Prostate gland (tissue), 2 donors: ENCODE measurements around the gene PRRT3. TPM values are rescaled to one million over a fixed set of nuclear protein-coding genes. Genes with fewer than 3 reads are reported as not detected.
"Not testable (repeated sequence)": the region's sequence is repeated elsewhere in the genome, so short reads cannot be mapped to it uniquely, and the experiment has no call there.

Experiments
- DNase-seq: peaks from one replicate; pipeline ENCODE4 v3.0.0-alpha.2; 2019; ENCODE audit warnings: low spot score
- H3K27ac ChIP-seq, 2 donors: fragments of 200-600 bp; sonication (generic); 2 replicates each; pipeline ENCODE4 v1.5.1; 2017 to 2019
- H3K27me3 ChIP-seq: fragments of 200-600 bp; sonication (generic); replicated peaks from 2 replicates; pipeline ENCODE4 v1.5.1; 2019; ENCODE audit not compliant: insufficient read depth
- H3K36me3 ChIP-seq, 2 donors: fragments of 200-600 bp; sonication (generic); 1 replicate in 1 of 2; 2 replicates in 1 of 2; pipeline versions ENCODE4 v1.5.1 to v1.8.1; 2017 to 2019
- H3K4me1 ChIP-seq: fragments of 200-600 bp; sonication (generic); replicated peaks from 2 replicates; pipeline ENCODE4 v1.5.1; 2019
- H3K4me3 ChIP-seq, 2 donors: fragments of 200-600 bp; sonication (generic); 2 replicates each; pipeline ENCODE4 v1.5.1; 2017 to 2019
- H3K9me3 ChIP-seq: fragments of 200-600 bp; sonication (generic); 2 replicates; pipeline ENCODE4 v1.5.1; 2017
- CTCF ChIP-seq, 4 experiments: fragments of 200-600 bp in 2 of 4; fragments of 450-650 bp in 2 of 4; sonication (generic) in 2 of 4; IDR thresholded peaks; 1 replicate in 3 of 4; 2 replicates in 1 of 4; pipeline ENCODE4 v1.5.1; 2016 to 2019; ENCODE audit warnings: antibody characterized with exemption in 4 of 4, mild to moderate bottlenecking in 2 of 4, moderate library complexity in 2 of 4
- POLR2A ChIP-seq: fragments of 450-650 bp; IDR thresholded peaks from one replicate; pipeline ENCODE4 v1.6.1; 2016; ENCODE audit warnings: antibody characterized with exemption, mild to moderate bottlenecking
- POLR2AphosphoS5 ChIP-seq: sonication (generic); formaldehyde crosslinking; IDR thresholded peaks from one replicate; pipeline ENCODE4 v1.6.1; 2017; ENCODE audit warnings: antibody characterized with exemption
- WGBS: methylation state at CpG from one replicate; pipeline ENCODE4 v1.1.5; 2018; 5-methylcytosine and 5-hydroxymethylcytosine counted together
- intact Hi-C: fragments of 100-400 bp; cut with DNase I; formaldehyde crosslinking; loops from one replicate; pipeline ENCODE4 v1.14.2; 2022
- total RNA-seq, 2 donors: library from RNA; depleted of rRNA; stranded (reverse); fragments of >200 nt; gene quantifications; one replicate each; pipeline ENCODE4 v1.1.0, GENCODE V29; 2016

Gene PRRT3
- total RNA-seq, 2 donors from 2014 or later = 8.9 to 10.1 TPM

DNA sequence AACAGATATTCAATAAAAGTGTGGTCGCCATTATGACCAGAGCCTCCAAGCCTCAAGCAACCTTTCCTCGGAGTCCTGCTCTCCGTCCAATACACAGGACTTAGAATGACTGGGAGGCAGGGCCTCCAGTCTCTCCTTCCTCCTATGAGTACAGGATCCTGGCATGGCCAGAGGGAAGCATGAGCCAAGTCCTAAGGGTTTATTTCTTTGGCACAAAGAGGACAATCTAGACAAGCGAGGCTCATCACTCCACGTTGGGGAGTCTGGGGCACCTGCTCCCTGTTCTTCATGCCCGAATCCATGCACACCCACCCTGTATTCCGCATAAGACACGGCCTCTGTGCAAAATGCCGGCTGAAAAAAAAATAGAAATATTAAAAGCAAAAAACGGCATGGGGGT, 6.8 kb downstream of the PRRT3 start:
- intact Hi-C loops = loop anchor here (10.0 kb wide), 2 partner anchors 169 to 279 kb away; partner anchors contain the start of gene BRK1
- 74% methylated on average over 10 of the region's 10 CpGs for WGBS
- no peak overlapping the region for H3K27ac ChIP-seq

GRCh38 chr3:9944271-9944670, 7.9 kb downstream of the PRRT3 start:
- Histone ChIP-seq H3K4me1 (no peaks in the 10 kb centered on the region), H3K36me3 (no peaks in the 10 kb centered on the region), H3K27ac (no peak overlapping the region), H3K9me3 (no peaks in the 10 kb centered on the region), H3K27me3 (no peaks in the 10 kb centered on the region), H3K4me3 (no peak overlapping the region)
- TF ChIP-seq POLR2AphosphoS5 (no peak), POLR2A (no peak), CTCF (IDR thresholded peaks at IDR 0.05) (no peak)
- no peak for DNase-seq
- 91% methylated on average over 11 of the region's 11 CpGs for WGBS
- intact Hi-C loops = loop anchor here (10.0 kb wide), 2 partner anchors 171 to 281 kb away; partner anchors contain the start of gene BRK1

More for the DNA sequence above, 6.8 kb downstream of the PRRT3 start:
- H3K9me3 ChIP-seq = no peaks in the 10 kb centered on the region
- no peaks in the 10 kb centered on the region for H3K27me3 ChIP-seq
- H3K4me1 ChIP-seq = no peaks in the 10 kb centered on the region
- H3K36me3 ChIP-seq = no peaks in the 10 kb centered on the region
- H3K4me3 ChIP-seq = no peak overlapping the region
- TF ChIP-seq POLR2A (no peak), CTCF (IDR thresholded peaks at IDR 0.05) (no peak), POLR2AphosphoS5 (no peak)
- no peak for DNase-seq

DNA sequence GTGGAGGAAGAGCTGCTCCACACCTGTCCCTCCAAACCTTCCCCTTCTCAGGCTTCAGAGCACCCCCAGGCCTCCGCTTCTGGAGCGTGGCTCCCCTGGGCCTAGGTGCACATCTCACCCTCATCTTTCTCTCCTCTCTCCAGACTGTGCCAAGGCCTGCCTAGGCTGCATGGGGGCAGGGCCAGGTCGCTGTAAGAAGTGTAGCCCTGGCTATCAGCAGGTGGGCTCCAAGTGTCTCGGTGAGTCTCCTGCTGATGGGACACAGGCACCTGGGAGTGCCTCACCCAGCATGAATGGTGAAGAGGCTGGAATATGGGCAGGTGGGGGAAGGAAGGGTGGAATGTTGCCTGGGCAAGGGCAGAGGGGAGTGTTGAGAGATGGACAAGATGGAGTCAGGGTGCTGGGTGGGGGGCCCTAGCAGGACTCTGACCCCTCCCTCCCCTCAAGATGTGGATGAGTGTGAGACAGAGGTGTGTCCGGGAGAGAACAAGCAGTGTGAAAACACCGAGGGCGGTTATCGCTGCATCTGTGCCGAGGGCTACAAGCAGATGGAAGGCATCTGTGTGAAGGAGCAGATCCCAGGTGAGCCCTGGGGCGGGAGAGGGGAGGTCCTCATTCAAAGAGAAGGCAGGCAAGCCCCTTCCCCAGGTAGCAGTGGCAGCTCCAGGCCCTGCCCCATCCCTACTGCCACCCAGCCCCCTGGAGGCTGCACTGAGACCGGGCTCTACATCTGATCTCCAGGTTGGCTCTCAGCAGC, 9.1 kb downstream of the PRRT3 start:
- Histone ChIP-seq H3K27me3 (no peaks in the 10 kb centered on the region), H3K27ac (peak overlapping the region in 1 of 2 donors; percentile 46), H3K4me1 (no peaks in the 10 kb centered on the region), H3K4me3 (no peak overlapping the region), H3K9me3 (no peaks in the 10 kb centered on the region), H3K36me3 (no peaks in the 10 kb centered on the region)
- TF ChIP-seq POLR2AphosphoS5 (no peak), POLR2A (no peak), CTCF (IDR thresholded peaks at IDR 0.05) (no peak)
- no peak for DNase-seq
- intact Hi-C loops = loop anchor here (10.0 kb wide), 2 partner anchors 172 to 282 kb away; partner anchors contain the start of gene BRK1
- WGBS = 77% methylated on average over 11 of the region's 11 CpGs

DNA sequence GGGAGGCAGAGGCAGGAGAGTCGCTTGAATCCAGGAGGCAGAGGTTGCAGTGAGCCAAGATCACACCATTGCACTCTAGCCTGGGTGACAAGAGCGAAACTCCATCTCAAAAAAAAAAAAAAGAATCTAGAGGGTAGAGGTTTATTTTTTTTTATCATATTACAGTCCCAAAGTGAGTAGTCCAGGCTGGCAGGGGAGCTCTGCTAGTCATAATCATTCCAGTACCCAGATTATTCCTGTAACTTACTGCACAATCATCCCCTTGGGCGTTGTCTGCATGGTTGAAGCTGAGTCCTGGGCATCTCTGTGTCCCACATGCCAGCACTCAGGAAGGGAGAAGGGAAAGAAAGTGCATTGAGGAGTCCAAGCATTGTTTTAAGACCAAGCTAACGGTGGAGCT, 10.0 kb downstream of the PRRT3 start:
- peak overlapping the region in 1 of 2 donors; percentile 46 for H3K27ac ChIP-seq
- 80% methylated on average over 4 of the region's 4 CpGs for WGBS
- H3K36me3 ChIP-seq = no peaks in the 10 kb centered on the region
- intact Hi-C loops = loop anchor here (10.0 kb wide), 2 partner anchors 173 to 283 kb away; partner anchors contain the start of gene BRK1
- H3K27me3 ChIP-seq = no peaks in the 10 kb centered on the region
- no peak for TF ChIP-seq CTCF (IDR thresholded peaks at IDR 0.05)
- TF ChIP-seq POLR2A = no peak
- no peak for TF ChIP-seq POLR2AphosphoS5
- no peak overlapping the region for H3K4me3 ChIP-seq
- no peaks in the 10 kb centered on the region for H3K9me3 ChIP-seq
- DNase-seq = no peak
- no peaks in the 10 kb centered on the region for H3K4me1 ChIP-seq

- H3K9me3 ChIP-seq = no peaks in the 10 kb centered on the region
- no peak overlapping the region for H3K27ac ChIP-seq
- H3K4me3 ChIP-seq = no peak overlapping the region
- H3K4me1 ChIP-seq = no peaks in the 10 kb centered on the region
- no peaks in the 10 kb centered on the region for H3K36me3 ChIP-seq
- intact Hi-C loops = loop anchor here (10.0 kb wide), 2 partner anchors 174 to 284 kb away; partner anchors contain the start of gene BRK1
- DNase-seq = no peak
- no peaks in the 10 kb centered on the region for H3K27me3 ChIP-seq
- TF ChIP-seq CTCF (IDR thresholded peaks at IDR 0.05) (no peak), POLR2AphosphoS5 (no peak), POLR2A (no peak)
- 93% methylated on average over 10 of the region's 10 CpGs for WGBS
These were observed 11.5 kb downstream of the PRRT3 start for GRCh38 chr3:9940746-9941145.

DNA sequence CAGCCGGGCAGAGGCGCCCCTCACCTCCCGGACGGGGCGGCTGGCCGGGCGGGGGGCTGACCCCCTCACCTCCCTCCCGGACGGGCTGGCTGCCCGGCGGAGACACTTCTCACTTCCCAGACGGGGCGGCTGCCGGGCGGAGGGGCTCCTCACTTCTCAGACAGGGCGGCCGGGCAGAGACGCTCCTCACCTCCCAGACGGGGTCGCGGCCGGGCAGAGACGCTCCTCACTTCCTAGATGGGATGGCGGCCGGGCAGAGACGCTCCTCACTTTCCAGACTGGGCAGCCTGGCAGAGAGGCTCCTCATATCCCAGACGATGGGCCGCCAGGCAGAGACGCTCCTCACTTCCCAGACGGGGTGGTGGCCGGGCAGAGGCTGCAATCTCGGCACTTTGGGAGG, 12.3 kb downstream of the PRRT3 start:
- H3K4me3 ChIP-seq, DNase-seq, H3K4me1 ChIP-seq, H3K27ac ChIP-seq, H3K9me3 ChIP-seq, H3K36me3 ChIP-seq, H3K27me3 ChIP-seq: not testable (repeated sequence)
- 96% methylated on average over 22 of the region's 32 CpGs for WGBS
- intact Hi-C loops = loop anchor here (10.0 kb wide), 2 partner anchors 175 to 285 kb away; partner anchors contain the start of gene BRK1
